Aorta (tissue), 5 donors: ENCODE measurements around the gene GORAB. TPM values are rescaled to one million over a fixed set of nuclear protein-coding genes. Genes with fewer than 3 reads are reported as not detected.

ENCODE experiments used
- ATAC-seq: fragments of 200-7000 bp; cut with Tn5 transposase; one replicate; pipeline ENCODE4 v1.9.1; 2022; ENCODE audit warnings: moderate library complexity; ENCODE audit not compliant: low FRiP score
- DNase-seq, 2 donors: peaks; one replicate each; pipeline ENCODE4 v3.0.0-alpha.2; 2020
- H3K27ac ChIP-seq, 2 donors: one replicate each; pipeline ENCODE4 v1.5.1; 2013; ENCODE audit warnings: low read length in 2 of 2, mild to moderate bottlenecking in 2 of 2, moderate library complexity in 2 of 2, control low read depth in 1 of 2, inconsistent platforms in 1 of 2, low read depth in 1 of 2
- H3K27me3 ChIP-seq, 2 donors: one replicate each; pipeline ENCODE4 v1.6.1; 2013; ENCODE audit warnings: control low read depth in 1 of 2, low read length in 1 of 2, mild to moderate bottlenecking in 1 of 2, moderate library complexity in 1 of 2; ENCODE audit not compliant: insufficient read depth in 2 of 2, control insufficient read depth in 1 of 2
- H3K36me3 ChIP-seq, 2 donors: one replicate each; pipeline ENCODE4 v1.6.1; 2013; ENCODE audit warnings: control low read depth in 1 of 2, low read length in 1 of 2, mild to moderate bottlenecking in 1 of 2; ENCODE audit not compliant: insufficient read depth in 2 of 2, control insufficient read depth in 1 of 2
- H3K4me1 ChIP-seq, 2 donors: one replicate each; pipeline ENCODE4 v1.6.1; 2013; ENCODE audit warnings: low read length in 2 of 2, control low read depth in 1 of 2, mild to moderate bottlenecking in 1 of 2, moderate library complexity in 1 of 2; ENCODE audit not compliant: insufficient read depth in 2 of 2, control insufficient read depth in 1 of 2
- H3K4me3 ChIP-seq, 2 donors: one replicate each; pipeline ENCODE4 v1.5.1; 2013; ENCODE audit warnings: low read length in 2 of 2, control low read depth in 1 of 2, mild to moderate bottlenecking in 1 of 2
- H3K9me3 ChIP-seq: one replicate; pipeline ENCODE4 v1.6.1; 2013; ENCODE audit warnings: mild to moderate bottlenecking, low read length; ENCODE audit not compliant: control insufficient read depth
- WGBS, 2 donors: extraction: QIAGEN DNeasy Blood & Tissue Kit; methylation state at CpG; one replicate each; pipeline ENCODE4 v1.1.7; 2013; 5-methylcytosine and 5-hydroxymethylcytosine counted together
- intact Hi-C, 2 donors: fragments of 100-400 bp; cut with DNase I; formaldehyde crosslinking; loops; one replicate each; pipeline versions ENCODE4 v1.14.2 to v1.15.0; 2022
- polyA plus RNA-seq, 2 donors: library from polyadenylated mRNA; stranded (reverse); fragments of 200-250 nt; gene quantifications; one replicate each; pipeline ENCODE4 v1.2.3, GENCODE V29; 2013
- total RNA-seq, 2 donors: library from RNA; stranded (reverse); fragmentation: NEBNext Ultra II Directional; extraction: Animal tissue kit (Norgen Biotek cat#: 25700); gene quantifications; one replicate each; pipeline ENCODE4 v1.2.1, GENCODE V29; 2021
- donor health status: healthy with polysubstance abuse.
- donor health status: Bipolar disorder and iron deficiency.
- donor health status: DM: no; HTN: no; CAD: no.
- donor health status: DM: no; HTN: no; CAD: no.
- donor health status: DM: yes; HTN: yes; CAD: no.

The GORAB gene
- total and polyA plus RNA-seq, 4 donors = 6.8 to 18.4 (median 15.6) TPM

DNA sequence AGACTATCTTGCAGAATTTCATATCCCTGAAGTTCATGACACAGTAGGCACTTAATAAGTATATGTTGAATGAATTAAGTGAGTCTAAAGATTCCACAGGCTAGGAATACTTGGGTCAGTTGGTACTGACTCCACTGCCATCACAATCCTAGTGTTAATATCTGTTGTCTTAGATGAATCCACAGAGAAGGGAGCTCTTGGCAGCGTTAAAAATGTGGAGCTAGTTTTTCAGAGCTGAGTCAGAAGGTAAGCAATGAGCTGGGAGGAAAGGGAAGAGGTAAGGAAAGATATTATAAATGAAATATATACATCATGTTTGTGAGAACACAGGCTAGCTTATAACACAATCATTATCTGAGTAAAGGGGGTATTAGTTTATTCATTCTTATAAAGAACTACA, 21.8 kb upstream of the GORAB start:
- Histone ChIP-seq H3K27ac (no peak overlapping the region), H3K36me3 (no peaks in the 10 kb centered on the region), H3K9me3 (no peaks in the 10 kb centered on the region), H3K4me1 (no peaks in the 10 kb centered on the region), H3K4me3 (no peak overlapping the region), H3K27me3 (no peaks in the 10 kb centered on the region)
- intact Hi-C loops = no loop called here
- 80 to 84% methylated on average over 1 of the region's 1 CpG for WGBS, 2 donors
- DNase-seq = no peak
- no peak for ATAC-seq

DNA sequence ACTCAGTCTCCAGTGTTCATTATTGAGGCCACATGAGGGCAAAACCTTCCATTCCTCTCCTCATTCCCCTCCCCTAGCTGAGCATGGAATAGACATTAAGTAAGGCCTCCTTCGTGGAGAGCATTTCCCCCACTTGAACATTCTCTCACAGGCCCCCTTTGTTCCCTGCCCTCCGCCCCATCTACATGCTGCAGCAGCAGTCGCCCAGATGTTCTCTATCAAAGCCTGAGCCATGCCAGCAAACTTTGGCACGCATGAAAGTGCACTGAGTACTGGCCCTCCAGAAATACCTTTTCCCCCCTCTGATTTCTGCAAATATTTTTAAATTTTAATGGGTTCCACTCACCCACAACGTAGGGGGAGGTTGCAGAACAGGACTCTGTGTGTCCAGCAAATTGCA, 20.9 kb upstream of the GORAB start:
- 45 to 51% methylated on average over 5 of the region's 5 CpGs for WGBS, 2 donors
- Histone ChIP-seq H3K27me3 (no peaks in the 10 kb centered on the region), H3K9me3 (no peaks in the 10 kb centered on the region), H3K36me3 (no peaks in the 10 kb centered on the region), H3K27ac (no peak overlapping the region), H3K4me1 (no peaks in the 10 kb centered on the region), H3K4me3 (no peak overlapping the region)
- DNase-seq (no peak), ATAC-seq (no peak)
- intact Hi-C loops = no loop called here

DNA sequence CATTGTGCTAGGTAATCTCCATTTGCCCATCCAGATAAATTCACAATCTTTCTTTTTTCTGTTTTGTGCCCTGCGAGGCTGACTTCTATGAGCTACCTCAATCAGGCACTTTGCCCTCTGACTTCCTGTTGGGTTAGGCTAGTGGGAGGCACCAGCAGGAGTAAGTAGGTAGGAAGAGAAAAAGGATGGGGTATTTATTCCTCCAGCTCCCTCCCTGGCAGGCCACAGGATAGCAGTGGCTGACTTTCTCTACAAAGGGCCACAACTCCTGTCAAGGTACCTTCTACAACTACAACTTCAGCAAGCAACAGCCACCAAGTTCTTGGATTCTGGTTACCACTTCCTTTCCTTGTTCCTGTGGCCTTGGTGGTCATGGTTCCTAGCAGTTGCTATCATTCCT, 18.8 kb upstream of the GORAB start:
- no peak overlapping the region for H3K4me3 ChIP-seq
- no peak overlapping the region for H3K27ac ChIP-seq
- ATAC-seq (no peak), DNase-seq (no peak)
- H3K36me3 ChIP-seq = no peaks in the 10 kb centered on the region
- no peaks in the 10 kb centered on the region for H3K27me3 ChIP-seq
- H3K4me1 ChIP-seq = no peaks in the 10 kb centered on the region
- intact Hi-C loops = no loop called here
- WGBS, 2 donors = 50 to 54% methylated on average over 1 of the region's 1 CpG
- H3K9me3 ChIP-seq = no peaks in the 10 kb centered on the region

GRCh38 chr1:170518185-170518834, 13.7 kb upstream of the GORAB start:
- DNase-seq = no peak
- H3K4me3 ChIP-seq = no peak overlapping the region

GRCh38 chr1:170518965-170519364, 13.0 kb upstream of the GORAB start:
- DNase-seq (no peak), ATAC-seq (no peak)
- intact Hi-C loops = no loop called here
- H3K4me3 ChIP-seq = no peak overlapping the region
- H3K27me3 ChIP-seq = no peaks in the 10 kb centered on the region
- H3K4me1 ChIP-seq = peaks cover 0 to 1% of the 10 kb centered on the region in 2 donors
- no peaks in the 10 kb centered on the region for H3K9me3 ChIP-seq
- peaks cover 0 to 2% of the 10 kb centered on the region in 2 donors for H3K36me3 ChIP-seq
- WGBS, 2 donors = 92 to 94% methylated on average over 3 of the region's 3 CpGs
- no peak overlapping the region for H3K27ac ChIP-seq

More at GRCh38 chr1:170518185-170518834, 13.7 kb upstream of the GORAB start:
- no peak for ATAC-seq
- Histone ChIP-seq H3K4me1 (peaks cover 0 to 1% of the 10 kb centered on the region in 2 donors), H3K27me3 (no peaks in the 10 kb centered on the region), H3K27ac (no peak overlapping the region), H3K36me3 (peaks cover 0 to 2% of the 10 kb centered on the region in 2 donors), H3K9me3 (no peaks in the 10 kb centered on the region)
- 87 to 94% methylated on average over 4 of the region's 4 CpGs for WGBS, 2 donors
- intact Hi-C loops = no loop called here

GRCh38 chr1:170520601-170521000, 11.4 kb upstream of the GORAB start:
- peaks cover 0 to 1% of the 10 kb centered on the region in 2 donors for H3K4me1 ChIP-seq
- intact Hi-C loops = no loop called here
- ATAC-seq = no peak
- H3K36me3 ChIP-seq = peaks cover 0 to 2% of the 10 kb centered on the region in 2 donors
- DNase-seq = no peak
- no peaks in the 10 kb centered on the region for H3K27me3 ChIP-seq
- H3K4me3 ChIP-seq = no peak overlapping the region
- H3K27ac ChIP-seq = no peak overlapping the region
- H3K9me3 ChIP-seq = no peaks in the 10 kb centered on the region

- intact Hi-C loops = no loop called here
- no peak for DNase-seq
- H3K27me3 ChIP-seq = no peaks in the 10 kb centered on the region
- peaks cover 0 to 2% of the 10 kb centered on the region in 2 donors for H3K36me3 ChIP-seq
- no peak overlapping the region for H3K4me3 ChIP-seq
- H3K9me3 ChIP-seq = no peaks in the 10 kb centered on the region
- no peak overlapping the region for H3K27ac ChIP-seq
- peaks cover 0 to 1% of the 10 kb centered on the region in 2 donors for H3K4me1 ChIP-seq
- no peak for ATAC-seq
These were observed 10.1 kb upstream of the GORAB start for GRCh38 chr1:170521818-170522217.

DNA sequence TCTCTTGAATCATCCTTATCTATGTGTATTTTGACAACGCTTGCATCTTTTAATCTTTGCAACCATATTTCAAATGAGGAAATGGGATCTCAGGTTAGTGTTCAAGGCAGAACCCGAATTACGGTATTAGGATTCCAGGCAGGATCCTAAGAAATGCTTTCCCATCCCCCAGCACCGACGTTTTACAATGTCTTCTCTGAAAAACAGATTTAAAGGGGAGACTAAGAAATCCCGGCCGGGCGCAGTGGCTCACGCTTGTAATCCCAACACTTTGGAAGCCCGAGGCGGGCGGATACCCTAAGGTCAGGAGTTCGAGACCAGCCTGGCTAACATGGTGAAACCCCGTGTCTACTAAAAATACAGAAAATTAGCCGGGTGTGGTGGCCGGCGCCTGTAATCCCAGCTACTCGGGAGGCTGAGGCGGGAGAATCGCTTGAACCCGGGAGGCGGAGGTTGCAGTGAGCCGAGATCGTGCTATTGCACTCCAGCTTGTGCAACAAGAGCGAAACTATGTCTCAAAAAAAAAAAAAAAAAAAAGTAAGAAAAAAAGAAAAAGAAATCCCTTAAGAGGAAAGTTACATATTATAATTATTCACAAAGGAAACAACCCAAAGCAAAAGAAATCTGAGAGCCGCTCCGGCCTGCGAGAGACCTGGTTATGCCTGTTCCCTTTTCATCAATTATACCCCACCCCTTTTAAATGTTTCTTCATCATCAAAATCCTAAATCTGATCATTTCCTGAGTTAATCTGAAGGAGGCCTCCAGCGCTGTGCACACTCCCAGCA, 801 bp upstream of the GORAB start:
- no peaks in the 10 kb centered on the region for H3K27me3 ChIP-seq
- peak; percentile 52 to 78 for DNase-seq
- peaks cover 0 to 5% of the 10 kb centered on the region in 2 donors for H3K4me1 ChIP-seq
- peak; percentile 43 for ATAC-seq
- no peaks in the 10 kb centered on the region for H3K36me3 ChIP-seq
- H3K4me3 ChIP-seq = peak overlapping the region; percentile 78 to 87
- peak overlapping the region; percentile 83 to 97 for H3K27ac ChIP-seq
- no peaks in the 10 kb centered on the region for H3K9me3 ChIP-seq
- intact Hi-C loops = loop anchor here (5.0 to 10.0 kb wide), 5 partner anchors 119 to 596 kb away; partner anchors contain the start of gene PRRX1 (in 2 of the 2)
- WGBS, 2 donors = 2% methylated on average over 28 to 29 of the region's 29 CpGs

DNA sequence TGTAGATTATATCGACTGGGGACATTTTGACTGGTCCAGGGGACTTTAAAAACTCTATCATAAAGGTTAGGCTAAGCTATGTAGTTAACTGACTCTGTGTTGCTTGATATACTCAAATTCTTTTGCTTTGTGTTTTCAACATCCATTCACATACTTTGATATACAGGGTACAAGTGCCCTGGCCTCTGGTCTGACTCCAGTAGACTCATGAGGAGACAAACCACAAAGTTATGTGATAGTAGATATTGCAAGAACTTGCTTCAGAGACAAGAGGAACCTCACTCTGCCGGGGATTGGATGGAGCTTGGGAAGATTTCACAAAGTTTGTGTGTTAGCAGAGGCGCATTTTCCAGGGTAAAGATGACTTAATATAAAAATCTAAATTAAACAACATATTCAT, 1.3 kb downstream of the GORAB start:
- intact Hi-C loops = loop anchor here (5.0 to 10.0 kb wide), 5 partner anchors 121 to 598 kb away; partner anchors contain the start of gene PRRX1 (in 2 of the 2)
- Histone ChIP-seq H3K36me3 (no peaks in the 10 kb centered on the region), H3K27ac (no peak overlapping the region), H3K9me3 (no peaks in the 10 kb centered on the region), H3K4me3 (peak overlapping the region in 1 of 2 donors; percentile 78), H3K4me1 (peaks cover 0 to 14% of the 10 kb centered on the region in 2 donors), H3K27me3 (no peaks in the 10 kb centered on the region)
- ATAC-seq = no peak
- DNase-seq = no peak
- WGBS, 2 donors = 76 to 84% methylated on average over 3 of the region's 3 CpGs
